ENCODE results near the gene FAF2.
"Not testable (repeated sequence)": the region's sequence is repeated elsewhere in the genome, so short reads cannot be mapped to it uniquely, and the experiment has no call there.

FAF2 gene

GRCh38 chr5:176418251-176418650 lies 29.9 kb upstream of the FAF2 start:
- no peak for DNase-seq

DNA sequence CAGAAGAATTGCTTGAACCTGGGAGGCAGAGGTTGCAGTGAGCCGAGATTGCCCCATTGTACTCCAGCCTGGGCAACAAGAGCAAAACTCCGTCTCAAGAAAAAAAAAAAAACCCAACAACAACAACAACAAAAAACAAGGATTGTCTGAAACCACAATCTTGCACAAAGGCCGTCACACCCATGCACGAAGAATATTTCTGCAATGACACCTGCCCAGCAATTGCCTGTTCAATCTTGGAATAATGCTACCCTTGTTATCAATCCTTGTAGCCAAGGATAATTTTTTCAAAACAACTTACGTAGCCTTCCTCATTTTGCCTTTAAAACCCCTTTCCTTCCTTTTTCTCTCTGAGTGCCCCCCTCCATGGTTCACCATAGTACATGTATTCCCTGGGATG lies 28.1 kb upstream of the FAF2 start:
- no peak for DNase-seq

DNA sequence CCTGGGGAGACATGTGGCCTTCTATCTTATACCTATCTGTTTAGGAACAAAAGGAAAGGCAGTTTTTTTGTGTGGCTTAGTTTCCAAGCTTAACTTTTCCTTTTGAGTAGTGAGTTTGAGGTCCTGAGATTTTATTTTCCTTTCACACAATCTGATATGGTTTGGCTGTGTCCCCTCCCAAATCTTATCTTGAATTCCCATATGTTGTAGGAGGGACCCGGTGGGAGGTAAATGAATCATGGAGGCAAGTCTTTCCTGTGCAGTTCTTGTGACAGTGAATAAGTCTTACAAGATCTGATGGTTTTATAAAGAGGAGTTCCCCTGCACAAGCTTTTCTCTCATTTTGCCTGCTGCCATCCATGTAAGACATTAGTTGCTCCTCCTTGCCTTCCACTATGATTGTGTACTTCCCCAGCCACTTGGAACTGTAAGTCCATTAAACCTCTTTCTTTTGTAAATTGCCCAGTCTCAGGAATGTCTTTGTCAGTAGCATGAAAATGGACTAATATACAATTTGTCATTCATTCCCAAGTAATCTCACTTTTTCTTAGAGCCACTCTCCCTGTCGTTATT lies 27.1 kb upstream of the FAF2 start:
- DNase-seq, result no peak

DNA sequence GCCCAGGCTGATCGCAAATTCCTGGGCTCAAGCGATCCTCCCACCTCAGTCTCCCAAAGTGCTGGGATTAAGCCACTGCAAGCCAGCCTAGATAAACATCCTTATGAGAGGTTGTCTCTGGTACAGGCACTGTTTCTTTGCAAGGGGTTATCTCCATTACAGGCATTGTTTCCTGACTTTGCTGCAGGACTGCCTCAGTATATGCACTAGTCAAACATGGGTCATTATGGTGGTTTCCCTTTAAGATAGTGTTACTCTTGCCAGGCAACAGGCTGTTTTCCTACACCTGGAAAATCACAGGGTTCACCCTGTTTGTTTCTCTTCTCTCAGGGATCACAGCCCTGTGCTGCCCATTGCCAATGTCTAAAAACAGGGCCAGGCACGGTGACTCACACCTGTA lies 24.0 kb upstream of the FAF2 start:
- no peak for DNase-seq

DNA sequence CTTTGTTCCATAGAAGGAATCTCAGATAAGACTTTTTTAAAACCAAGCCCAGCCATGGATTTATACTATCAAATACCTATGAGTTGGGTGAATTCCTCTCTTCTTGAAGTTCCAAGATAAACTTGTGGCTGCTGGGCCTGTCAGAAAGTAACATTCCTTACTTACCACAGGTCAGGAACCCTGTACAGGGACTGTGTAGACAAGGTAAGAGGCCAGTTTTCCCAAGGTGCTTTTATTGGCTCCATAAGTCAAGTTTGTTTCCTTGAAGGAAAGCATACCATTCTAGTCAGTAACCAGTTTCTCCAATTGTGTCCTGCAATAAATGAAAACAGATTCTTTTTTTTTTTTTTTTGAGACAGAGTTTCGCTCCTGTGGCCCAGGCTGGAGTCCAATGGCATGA lies 23.0 kb upstream of the FAF2 start:
- no peak for DNase-seq

- no peak for DNase-seq
These were observed 22.4 kb upstream of the FAF2 start for GRCh38 chr5:176425791-176426190.

DNA sequence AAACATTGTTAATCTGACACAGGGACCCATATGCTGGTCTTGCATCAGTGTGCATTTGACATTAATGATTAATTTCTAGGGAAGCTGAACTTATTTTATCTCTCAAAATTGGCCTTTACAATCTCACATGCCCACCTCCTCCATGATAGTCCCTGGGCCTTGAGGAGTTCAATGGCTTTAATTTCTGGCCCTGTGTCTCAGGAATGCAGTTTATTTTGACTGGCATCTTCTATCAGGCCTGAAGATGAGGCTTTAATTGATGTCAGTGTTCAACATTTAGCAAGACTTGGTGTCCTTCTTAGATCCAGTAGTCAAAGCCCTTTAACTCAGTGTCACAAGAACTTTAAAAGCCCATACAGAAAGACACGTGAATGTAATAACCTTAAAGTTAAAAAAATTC lies 21.3 kb upstream of the FAF2 start:
- DNase-seq, result no peak

- DNase-seq, result no peak
These were observed 20.2 kb upstream of the FAF2 start for GRCh38 chr5:176427971-176428370.

- DNase-seq, result no peak
These were observed 18.2 kb upstream of the FAF2 start for GRCh38 chr5:176429972-176430371.

GRCh38 chr5:176432707-176433106 lies 15.5 kb upstream of the FAF2 start:
- no peak for DNase-seq

GRCh38 chr5:176436656-176437055 lies 11.5 kb upstream of the FAF2 start:
- peak in 1 of 5 donors; percentile 28 for DNase-seq

DNA sequence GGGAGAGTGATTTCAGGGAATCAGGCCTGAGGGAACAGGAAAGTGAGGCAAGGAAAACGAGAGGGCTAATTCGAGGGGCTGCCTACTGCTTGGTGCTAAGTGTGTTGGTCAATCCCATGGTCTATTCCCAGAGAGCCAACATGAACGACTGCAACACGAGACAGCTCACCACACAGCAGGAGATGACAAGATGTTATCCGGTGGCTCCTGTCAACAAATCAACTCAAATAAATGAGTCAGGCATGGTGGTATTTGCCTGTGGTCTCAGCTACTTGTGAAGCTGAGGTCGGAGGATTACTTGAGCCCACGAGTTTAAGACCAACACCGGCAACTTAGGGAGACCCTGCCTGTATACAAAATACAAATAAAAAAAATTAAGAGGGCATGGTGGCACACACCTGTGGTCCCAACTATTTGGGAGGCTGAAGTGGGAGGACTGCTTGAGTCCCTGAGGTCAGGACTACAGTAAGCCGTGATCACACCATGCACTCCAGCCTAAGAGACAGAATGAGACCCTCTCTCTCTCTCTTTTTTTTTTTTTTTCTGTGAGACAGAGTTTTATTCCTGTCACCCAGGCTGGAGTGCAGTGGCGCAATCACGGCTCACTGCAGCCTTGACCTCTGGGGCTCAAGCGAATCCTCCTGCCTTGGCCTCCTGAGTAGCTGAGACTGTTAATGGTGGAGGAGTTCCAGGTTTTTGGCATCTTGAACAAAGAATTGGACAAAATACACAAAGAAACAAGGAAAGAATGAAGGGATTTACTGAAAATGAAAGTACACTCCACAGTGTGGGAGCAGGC lies 9.0 kb upstream of the FAF2 start:
- DNase-seq, result no peak

- DNase-seq, result no peak
These were observed 7.1 kb upstream of the FAF2 start for GRCh38 chr5:176440927-176441706.

DNA sequence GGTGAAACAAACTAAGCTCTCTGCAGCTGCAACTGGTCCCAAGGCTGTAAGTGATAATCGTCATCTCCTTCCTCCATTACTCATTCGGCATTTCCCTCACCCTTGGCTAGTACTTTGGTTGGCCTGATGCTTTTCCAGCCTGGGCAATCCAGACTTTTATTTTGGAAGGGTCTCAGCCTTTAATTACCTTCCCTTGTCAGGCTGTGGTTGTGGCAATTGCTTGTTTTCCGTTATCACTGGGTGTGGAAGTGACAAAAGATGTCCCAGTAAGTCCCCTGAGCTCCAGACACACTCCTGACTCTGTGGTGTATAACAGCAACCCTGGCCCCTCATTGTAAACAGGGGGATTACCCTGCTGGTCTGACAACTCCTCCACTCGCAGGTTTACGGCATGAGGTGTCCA lies 6.3 kb upstream of the FAF2 start:
- no peak for DNase-seq

DNA sequence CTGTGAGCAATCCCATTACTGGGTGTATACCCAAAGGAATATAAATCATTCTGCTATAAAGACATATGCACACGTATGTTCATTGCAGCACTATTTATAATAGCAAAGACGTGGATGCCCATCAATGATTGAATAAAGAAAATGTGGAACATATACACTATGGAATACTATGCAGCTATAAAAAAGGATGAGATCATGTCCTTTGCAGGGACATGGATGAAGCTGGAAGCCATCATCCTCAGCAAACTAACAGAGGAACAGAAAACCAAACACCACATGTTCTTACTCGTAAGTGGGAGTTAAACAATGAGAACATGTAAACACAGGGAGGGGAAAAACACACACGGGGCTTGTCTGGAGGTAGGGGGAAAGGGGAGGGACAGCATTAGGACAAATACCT lies 5.3 kb upstream of the FAF2 start:
- not testable (repeated sequence) for DNase-seq

DNA sequence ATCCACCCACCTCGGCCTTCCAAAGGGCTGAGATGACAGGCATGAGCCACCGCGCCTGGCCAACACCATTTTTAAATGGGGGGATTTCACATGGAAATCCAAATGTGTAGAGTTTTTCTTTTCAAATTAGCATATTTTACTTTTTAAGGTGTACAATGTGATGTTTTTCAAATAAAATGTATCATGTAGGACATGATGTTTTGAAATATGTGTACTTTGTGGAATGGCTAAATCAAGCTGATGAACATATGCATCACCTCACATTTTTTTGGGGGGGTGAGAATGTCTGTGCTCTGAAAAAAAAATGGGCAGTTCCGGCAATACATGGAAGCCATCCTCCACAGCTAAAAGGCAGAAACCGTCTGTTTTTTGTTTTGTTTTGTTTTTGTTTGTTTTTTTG lies 3.4 kb upstream of the FAF2 start:
- DNase-seq, result no peak

- DNase-seq, result no peak
These were observed 2.0 kb upstream of the FAF2 start for GRCh38 chr5:176446028-176446665.

DNA sequence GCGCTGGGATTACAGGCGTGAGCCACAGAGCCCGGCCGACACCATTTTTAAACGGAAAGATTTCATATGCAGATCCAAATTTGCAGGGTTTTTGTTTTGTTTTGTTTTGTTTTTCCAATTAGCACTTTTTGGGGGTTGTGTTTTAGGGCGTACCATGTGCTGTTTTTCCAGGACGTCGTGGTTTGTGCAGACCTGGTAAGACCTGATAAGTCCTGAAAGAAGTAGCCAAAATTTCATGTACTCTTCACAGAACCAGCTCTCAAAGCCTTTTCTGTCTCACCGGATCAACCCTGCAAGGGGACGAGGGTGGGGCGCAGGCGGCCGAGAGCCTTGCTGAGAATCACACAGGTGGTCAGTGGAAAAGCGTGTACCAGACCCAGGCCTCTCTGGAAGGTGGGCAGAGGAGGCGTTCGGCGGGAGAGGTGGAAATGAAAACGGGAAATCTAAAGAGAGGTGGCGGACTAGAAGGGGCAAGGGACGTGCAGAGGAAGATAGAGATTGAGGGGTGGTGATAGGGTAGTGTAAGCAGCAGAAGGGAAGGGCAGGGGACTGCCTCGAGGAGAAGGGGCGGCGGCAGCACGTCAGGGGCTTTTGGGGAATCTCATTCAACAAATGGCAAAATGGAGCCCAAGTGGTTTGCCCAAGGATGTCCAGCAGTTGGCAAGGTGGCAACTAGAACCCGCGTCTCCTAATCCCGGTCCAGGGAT lies 1.1 kb upstream of the FAF2 start:
- DNase-seq, result peak in 2 of 5 donors; percentile 4 to 5

- peak in 1 of 5 donors; percentile 17 for DNase-seq
These were observed 601 bp upstream of the FAF2 start for GRCh38 chr5:176447591-176447977.

- DNase-seq, result no peak
These were observed 1.9 kb downstream of the FAF2 start for GRCh38 chr5:176450077-176450476.

GRCh38 chr5:176454724-176455394 lies 6.7 kb downstream of the FAF2 start:
- DNase-seq, result no peak

GRCh38 chr5:176458904-176459561 lies 10.8 kb downstream of the FAF2 start:
- no peak for DNase-seq
